ENCODE measurements around the gene IER3.

The IER3 gene

GRCh38 chr6:30707281-30707850 is 37.0 kb downstream of the IER3 start:
- no peak for DNase-seq (ENCODE audit: low spot score)
- no peak for TF ChIP-seq CTCF (IDR thresholded peaks at IDR 0.05; ENCODE audit: extremely low read depth, missing control alignments)

GRCh38 chr6:30705620-30706019 is 38.7 kb downstream of the IER3 start:
- TF ChIP-seq CTCF (IDR thresholded peaks at IDR 0.05; ENCODE audit: extremely low read depth, missing control alignments): no peak
- DNase-seq (ENCODE audit: low spot score): no peak

- no peak for TF ChIP-seq CTCF (IDR thresholded peaks at IDR 0.05; ENCODE audit: extremely low read depth, missing control alignments)
- no peak for DNase-seq (ENCODE audit: low spot score)
Observed at GRCh38 chr6:30703821-30704220, 40.5 kb downstream of the IER3 start.

GRCh38 chr6:30703011-30703410 is 41.3 kb downstream of the IER3 start:
- no peak for DNase-seq (ENCODE audit: low spot score)
- TF ChIP-seq CTCF (IDR thresholded peaks at IDR 0.05; ENCODE audit: extremely low read depth, missing control alignments): no peak

GRCh38 chr6:30700340-30700739 is 44.0 kb downstream of the IER3 start:
- TF ChIP-seq CTCF (IDR thresholded peaks at IDR 0.05; ENCODE audit: extremely low read depth, missing control alignments): no peak
- no peak for DNase-seq (ENCODE audit: low spot score)

GRCh38 chr6:30696432-30696831 is 47.9 kb downstream of the IER3 start:
- no peak for DNase-seq (ENCODE audit: low spot score)
- no peak for TF ChIP-seq CTCF (IDR thresholded peaks at IDR 0.05; ENCODE audit: extremely low read depth, missing control alignments)

Data from GM20000 (cell line).